HepG2 (cell line): ENCODE measurements around the gene CNPY4. TPM values are rescaled to one million over a fixed set of nuclear protein-coding genes. Genes with fewer than 3 reads are reported as not detected.

ENCODE experiments used
- ATF6 ChIP-seq: sonication (generic); formaldehyde crosslinking; conservative IDR thresholded peaks from 2 replicates; pipeline ENCODE4 v1.4.0; 2020; ENCODE audit warnings: missing genetic modification reagents
- CENPT ChIP-seq: sonication (generic); formaldehyde crosslinking; IDR thresholded peaks from 2 replicates; pipeline ENCODE4 v1.8.0; 2022; ENCODE audit warnings: low read depth, mild to moderate bottlenecking, moderate library complexity, missing genetic modification reagents
- DMTF1 ChIP-seq: sonication (generic); formaldehyde crosslinking; IDR thresholded peaks from 2 replicates; pipeline ENCODE4 v1.4.0; 2020; ENCODE audit warnings: mild to moderate bottlenecking, missing genetic modification reagents
- HIC2 ChIP-seq: sonication (generic); formaldehyde crosslinking; IDR thresholded peaks from 2 replicates; pipeline ENCODE4 v1.9.0; 2022; ENCODE audit warnings: low read depth, missing genetic modification reagents
- MTF2 ChIP-seq: sonication (generic); formaldehyde crosslinking; IDR thresholded peaks from 2 replicates; pipeline ENCODE4 v1.5.0; 2020; ENCODE audit warnings: missing genetic modification reagents, borderline replicate concordance
- NCOA5 ChIP-seq: sonication (generic); formaldehyde crosslinking; IDR thresholded peaks from 2 replicates; pipeline ENCODE4 v1.4.0; 2020; ENCODE audit warnings: missing genetic modification reagents
- RELA ChIP-seq: sonication (generic); formaldehyde crosslinking; IDR thresholded peaks from 2 replicates; pipeline ENCODE4 v1.4.0; 2020; ENCODE audit warnings: missing genetic modification reagents
- SRSF9 ChIP-seq: fragments of 200-400 bp; formaldehyde crosslinking; IDR thresholded peaks from 2 replicates; pipeline ENCODE4 v1.6.1; 2018; ENCODE audit warnings: borderline replicate concordance, mild to moderate bottlenecking, low read depth, low read length; ENCODE audit not compliant: insufficient read depth, poor library complexity, severe bottlenecking
- YEATS4 ChIP-seq: sonication (generic); formaldehyde crosslinking; IDR thresholded peaks from 2 replicates; pipeline ENCODE4 v1.4.0; 2020; ENCODE audit warnings: missing genetic modification reagents, borderline replicate concordance
- ZBTB33 ChIP-seq: sonication (generic); formaldehyde crosslinking; IDR thresholded peaks from 2 replicates; pipeline ENCODE4 v1.4.0; 2020; ENCODE audit warnings: missing genetic modification reagents
- ZBTB43 ChIP-seq: sonication (generic); formaldehyde crosslinking; conservative IDR thresholded peaks from 2 replicates; pipeline ENCODE4 v1.4.0; 2020; ENCODE audit warnings: missing genetic modification reagents
- ZFP36 ChIP-seq: fragments of 150-350 bp; IDR thresholded peaks from 2 replicates; pipeline ENCODE4 v1.6.1; 2018; ENCODE audit warnings: borderline replicate concordance, low read length, low read depth; ENCODE audit not compliant: partially characterized antibody
- ZNF18 ChIP-seq: sonication (generic); formaldehyde crosslinking; IDR thresholded peaks from 2 replicates; pipeline ENCODE4 v1.8.0; 2022; ENCODE audit warnings: mild to moderate bottlenecking, missing genetic modification reagents; ENCODE audit not compliant: insufficient replicate concordance
- ZNF570 ChIP-seq: sonication (generic); formaldehyde crosslinking; IDR thresholded peaks from 2 replicates; pipeline ENCODE4 v1.4.0; 2020; ENCODE audit warnings: mild to moderate bottlenecking, missing genetic modification reagents, borderline replicate concordance
- ZNF749 ChIP-seq: sonication (generic); formaldehyde crosslinking; IDR thresholded peaks from 2 replicates; pipeline ENCODE4 v1.8.0; 2022; ENCODE audit warnings: mild to moderate bottlenecking, missing genetic modification reagents, moderate library complexity, borderline replicate concordance
- ZZZ3 ChIP-seq: sonication (generic); formaldehyde crosslinking; IDR thresholded peaks from 2 replicates; pipeline ENCODE4 v1.4.0; 2020; ENCODE audit warnings: missing genetic modification reagents, mild to moderate bottlenecking, borderline replicate concordance
- polyA plus RNA-seq, 8 experiments: library from polyadenylated mRNA; depleted of rRNA in 3 of 8; stranded (reverse) in 7 of 8; unstranded in 1 of 8; fragments of >200 nt; fragmentation: Illumina TruSeq in 4 of 8; extraction: Trizol in 4 of 8; gene quantifications; 2 replicates each; pipeline versions ENCODE4 v1.2.1 to v1.2.3, GENCODE V29; 2011 to 2016; ENCODE audit warnings: low read depth in 4 of 8, missing spikeins in 1 of 8, mixed read lengths in 1 of 8; ENCODE audit not compliant: insufficient read depth in 1 of 8
- total RNA-seq, 5 experiments: library from RNA; depleted of rRNA; stranded (reverse); fragments of >200 nt; fragmentation: Illumina TruSeq; extraction: Trizol; gene quantifications; 2 replicates each; pipeline ENCODE4 v1.2.3, GENCODE V29; 2016; ENCODE audit warnings: low read depth in 1 of 5

CNPY4 gene
- total and polyA plus RNA-seq, 2 of the 13 experiments (the other 11 are each of a cell fraction or from before 2014, with no cell fraction given), result 6.2 to 12.7 TPM

GRCh38 chr7:100081535-100082102 lies 37.8 kb upstream of the CNPY4 start, which contains the start of gene ZNF3 (continued):
- TF ChIP-seq ZBTB33 (CRISPR knock-in tag) (peak; percentile 82), ATF6 (CRISPR knock-in tag) (no peak), HIC2 (CRISPR knock-in tag) (peak; percentile 74; the same call in 1 of the 2 replicates), RELA (0 out of 2 replicates have a peak, but pooled peaks have one; percentile 83), ZZZ3 (peak; percentile 69; the same call in 1 of the 2 replicates), ZNF749 (peak; percentile 79; the same call in 1 of the 2 replicates), ZFP36 (no peak), MTF2 (CRISPR knock-in tag) (no peak), ZNF18 (peak; percentile 55), ZBTB43 (CRISPR knock-in tag) (no peak), YEATS4 (CRISPR knock-in tag) (peak; percentile 95), ZNF570 (CRISPR knock-in tag) (no peak), SRSF9 (no peak), DMTF1 (CRISPR knock-in tag) (no peak), NCOA5 (CRISPR knock-in tag) (no peak), CENPT (CRISPR knock-in tag) (0 out of 2 replicates have a peak, but pooled peaks have one; percentile 58)
